ENCODE results near the gene SIGLEC11.
"Not testable (repeated sequence)": the region's sequence is repeated elsewhere in the genome, so short reads cannot be mapped to it uniquely, and the experiment has no call there.

The SIGLEC11 gene

DNA sequence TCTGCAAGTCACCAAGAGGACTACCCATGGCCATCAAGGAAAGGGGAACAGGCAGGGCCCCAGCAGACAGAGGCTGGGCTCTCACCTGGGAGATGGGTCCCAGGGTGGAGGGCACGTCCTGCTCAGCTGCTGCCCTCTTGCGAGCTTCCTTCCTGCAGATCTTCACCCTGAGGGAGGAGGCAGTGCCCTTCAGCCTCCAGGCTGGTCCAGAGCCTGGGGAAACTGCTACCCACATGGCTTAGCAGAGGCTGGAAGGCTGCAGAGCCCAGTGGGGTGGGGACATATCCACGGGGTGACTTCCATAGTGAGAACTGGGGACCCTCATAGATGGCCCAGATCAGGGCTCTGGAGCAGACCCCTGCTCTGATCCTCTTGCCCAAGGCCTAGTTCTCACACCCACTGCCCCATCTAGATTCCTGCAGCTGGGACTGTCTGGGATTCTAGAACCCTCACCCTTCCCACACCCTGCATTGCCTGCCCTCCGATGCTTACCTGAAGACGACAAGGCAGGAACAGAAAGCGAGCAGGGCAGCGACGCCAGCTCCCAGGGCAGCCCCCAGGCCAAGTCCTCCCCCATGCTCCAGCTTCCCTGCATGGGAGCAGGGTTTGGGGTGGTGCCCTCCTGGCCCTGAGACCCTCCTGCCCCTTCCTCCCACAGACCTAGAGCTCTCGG is 9.0 kb downstream of the SIGLEC11 start:
- no peak for DNase-seq (ENCODE audit: low read depth in 2 of 3, low spot score in 2 of 3)

DNA sequence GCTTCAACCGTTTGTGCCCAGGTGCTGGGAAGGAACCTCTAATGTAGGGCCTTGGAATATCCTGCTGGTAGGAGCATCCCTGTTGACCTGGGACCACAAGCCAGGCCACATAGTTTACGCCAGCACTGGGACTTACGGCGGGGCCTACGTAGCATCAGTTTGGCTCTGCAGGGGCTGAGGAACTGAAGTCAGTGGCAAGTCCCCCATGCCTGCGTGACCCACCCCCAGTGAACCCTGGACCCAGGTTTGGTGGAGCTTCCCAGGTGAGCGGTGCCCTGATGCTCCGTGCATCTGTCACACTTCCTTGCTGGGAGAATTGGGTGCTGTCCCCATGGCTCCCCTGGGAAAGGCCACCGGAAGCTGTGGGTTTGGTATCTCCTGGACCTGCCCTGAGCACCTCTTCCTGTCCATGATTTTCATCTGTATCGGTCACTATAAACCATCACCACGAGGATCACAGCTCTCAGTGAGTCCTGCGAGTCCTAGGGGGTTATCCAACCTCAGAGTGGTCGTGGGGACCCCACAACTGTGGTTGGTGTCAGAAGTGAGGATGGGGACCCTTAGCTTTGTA is 9.9 kb downstream of the SIGLEC11 start:
- no peak for DNase-seq (ENCODE audit: low read depth in 2 of 3, low spot score in 2 of 3)

DNA sequence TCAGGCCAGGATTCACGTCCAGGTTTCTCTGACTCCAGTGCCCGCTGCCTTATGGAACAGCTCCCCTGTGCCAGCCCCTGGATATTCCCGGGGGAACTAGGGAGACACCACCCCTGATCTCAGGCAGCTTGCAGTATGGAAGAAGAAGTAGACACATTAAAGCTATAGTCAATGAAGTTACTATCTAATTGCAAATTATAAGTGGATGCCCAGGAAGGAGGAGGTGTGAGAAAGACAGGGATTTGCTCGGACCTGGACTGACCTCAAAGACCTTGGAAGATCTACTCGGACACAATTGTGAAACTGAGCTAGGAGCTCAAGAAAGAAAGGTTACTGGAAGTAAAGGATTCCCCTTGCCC is 10.4 kb downstream of the SIGLEC11 start:
- no peak for DNase-seq (ENCODE audit: low read depth in 2 of 3, low spot score in 2 of 3)

DNA sequence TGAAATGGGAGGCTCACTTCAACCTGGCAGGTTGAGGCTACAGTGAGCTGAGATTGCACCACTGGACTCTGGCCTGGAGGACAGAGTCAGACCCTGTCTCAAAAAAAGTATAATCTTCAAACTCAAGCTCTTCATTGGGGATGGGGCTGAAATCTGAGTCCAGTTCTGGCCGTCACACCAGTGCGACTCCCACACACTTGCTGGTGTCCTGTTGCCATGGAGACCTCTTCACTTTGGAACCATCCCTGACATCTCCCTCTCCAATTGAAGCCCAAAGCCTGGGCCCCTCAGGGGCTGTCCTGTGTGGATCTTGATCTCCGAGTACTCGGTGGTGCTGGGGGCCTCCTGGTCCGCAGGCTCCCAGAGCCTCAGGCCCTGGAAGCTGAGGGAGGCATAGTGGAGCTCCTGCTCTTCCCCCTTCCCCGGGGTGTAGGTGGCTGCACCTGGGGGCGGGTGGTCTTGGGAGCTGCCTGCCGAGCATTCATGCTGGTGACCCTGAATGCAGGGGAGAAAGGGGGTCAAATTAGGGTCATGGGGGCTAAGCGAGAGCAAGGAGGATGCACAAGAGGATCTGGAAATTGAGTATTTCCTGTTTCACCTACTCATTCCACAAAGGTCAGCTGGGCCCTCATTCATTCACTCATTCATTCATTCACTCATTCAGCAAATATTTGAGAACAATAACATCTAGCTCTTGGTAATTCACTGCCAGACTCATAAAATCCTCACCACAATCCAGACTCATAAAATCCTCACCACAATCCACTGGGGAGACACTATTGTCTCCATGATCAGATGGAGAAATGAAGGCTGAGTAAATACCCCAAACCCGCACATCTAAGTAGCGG is 11.0 kb downstream of the SIGLEC11 start:
- no peak for DNase-seq (ENCODE audit: low read depth in 2 of 3, low spot score in 2 of 3)

DNA sequence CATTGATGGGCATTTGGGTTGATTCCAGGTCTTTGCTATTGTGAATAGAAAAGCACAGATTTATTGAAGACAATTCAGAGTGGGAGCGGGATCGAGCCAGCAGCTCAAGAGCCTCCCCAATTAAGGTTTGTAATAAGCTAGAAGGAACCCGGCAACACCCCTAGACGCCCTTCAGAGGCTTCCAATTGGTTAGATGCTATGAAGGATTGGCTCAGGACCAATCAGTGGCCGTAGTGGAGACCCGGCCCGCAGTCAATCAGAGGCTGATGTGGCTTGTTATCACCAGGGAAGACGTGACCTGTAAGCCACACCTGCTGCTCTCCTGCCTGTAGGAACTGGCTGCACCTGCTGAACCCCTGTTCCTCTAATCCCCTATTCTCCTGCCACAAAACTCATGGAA is 14.6 kb downstream of the SIGLEC11 start:
- no peak for DNase-seq (ENCODE audit: low read depth in 2 of 3, low spot score in 2 of 3)

DNA sequence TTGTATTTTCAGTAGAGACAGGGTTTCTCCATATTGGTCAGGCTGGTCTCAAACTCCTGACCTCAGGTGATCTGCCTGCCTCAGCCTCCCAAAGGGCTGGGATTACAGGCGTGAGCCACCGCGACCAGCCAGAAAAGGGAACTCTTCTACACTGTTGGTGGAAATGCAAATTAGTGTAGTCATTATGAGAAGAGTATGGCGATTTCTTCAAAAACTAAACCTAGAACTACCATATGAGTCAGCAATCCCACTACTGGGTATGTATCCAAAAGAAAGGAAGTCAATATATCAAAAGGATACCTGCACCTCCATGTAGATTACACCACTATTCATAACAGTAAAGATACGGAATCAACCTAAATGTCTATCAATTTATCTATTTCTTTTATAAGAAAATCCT is 16.4 kb downstream of the SIGLEC11 start:
- DNase-seq (ENCODE audit: low read depth in 2 of 3, low spot score in 2 of 3): not testable (repeated sequence)

DNA sequence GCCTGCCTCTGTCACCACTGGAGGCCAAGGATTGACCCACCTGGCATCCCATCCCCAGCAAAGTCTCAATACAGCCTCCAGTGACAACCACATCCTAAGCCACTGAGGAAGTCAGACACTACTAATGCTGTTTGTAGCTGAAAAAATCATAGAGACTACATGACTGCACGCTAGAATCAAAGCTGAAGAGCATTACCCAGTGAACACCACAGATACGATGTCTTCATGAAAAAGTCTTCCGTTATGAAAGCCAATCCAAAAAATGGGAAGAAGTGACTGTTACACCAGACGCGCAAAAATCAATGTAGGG is 20.5 kb downstream of the SIGLEC11 start:
- no peak for DNase-seq (ENCODE audit: low read depth in 2 of 3, low spot score in 2 of 3)

DNA sequence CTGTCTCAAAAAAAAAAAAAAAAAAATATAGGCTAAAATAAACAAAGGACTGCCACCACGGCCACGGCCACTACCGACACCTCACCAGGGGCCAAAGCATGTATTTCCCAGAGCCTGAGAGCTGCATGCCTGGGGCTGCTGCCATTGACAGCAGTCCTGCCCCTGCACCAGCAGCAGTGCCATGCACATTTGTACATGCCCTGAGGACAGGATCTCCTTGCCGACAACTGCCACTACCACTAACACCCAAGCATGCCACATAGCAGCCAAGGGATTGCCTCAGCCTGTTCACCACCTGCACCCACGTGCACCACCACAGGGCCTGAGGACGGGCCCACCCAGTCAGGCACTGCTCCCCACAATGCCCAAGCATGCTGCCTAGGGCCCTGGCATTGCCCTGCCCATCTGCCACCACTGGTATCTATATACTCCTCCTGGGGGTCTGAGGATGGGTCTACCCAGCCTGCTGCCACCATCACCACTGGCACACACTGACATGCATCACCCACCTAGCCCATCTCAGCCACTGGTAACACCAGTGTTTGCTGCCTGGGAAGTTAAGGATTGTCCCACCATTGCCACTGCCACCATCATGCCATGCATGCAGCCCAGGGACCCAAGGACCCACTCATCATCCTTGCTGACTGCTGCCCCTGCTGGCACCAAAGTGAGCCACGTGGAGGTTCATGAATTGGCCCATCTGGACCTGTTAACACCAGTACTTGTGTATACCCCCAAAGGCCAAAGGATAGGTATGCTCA is 21.1 kb downstream of the SIGLEC11 start:
- no peak for DNase-seq (ENCODE audit: low read depth in 2 of 3, low spot score in 2 of 3)

DNA sequence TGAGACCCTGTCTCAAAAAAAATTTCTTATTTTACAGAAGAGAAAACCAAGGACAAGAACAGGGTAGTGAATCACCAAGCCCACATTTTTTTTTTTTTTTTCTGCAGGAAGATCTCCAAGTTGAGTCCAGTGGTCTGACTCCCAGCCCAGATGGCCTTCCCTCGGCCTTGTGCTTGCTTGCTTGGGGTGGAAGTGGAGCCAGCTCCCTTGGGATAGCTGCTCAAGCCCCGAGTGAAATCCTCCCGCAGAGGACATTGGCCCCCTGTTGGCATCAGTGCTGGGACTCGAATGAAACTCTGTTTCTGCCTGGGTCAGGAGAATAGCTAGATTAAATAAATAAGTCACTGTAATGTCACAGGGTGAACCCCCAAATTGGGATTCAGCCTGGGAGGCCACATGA is 22.3 kb downstream of the SIGLEC11 start:
- DNase-seq (ENCODE audit: low read depth in 2 of 3, low spot score in 2 of 3): no peak

DNA sequence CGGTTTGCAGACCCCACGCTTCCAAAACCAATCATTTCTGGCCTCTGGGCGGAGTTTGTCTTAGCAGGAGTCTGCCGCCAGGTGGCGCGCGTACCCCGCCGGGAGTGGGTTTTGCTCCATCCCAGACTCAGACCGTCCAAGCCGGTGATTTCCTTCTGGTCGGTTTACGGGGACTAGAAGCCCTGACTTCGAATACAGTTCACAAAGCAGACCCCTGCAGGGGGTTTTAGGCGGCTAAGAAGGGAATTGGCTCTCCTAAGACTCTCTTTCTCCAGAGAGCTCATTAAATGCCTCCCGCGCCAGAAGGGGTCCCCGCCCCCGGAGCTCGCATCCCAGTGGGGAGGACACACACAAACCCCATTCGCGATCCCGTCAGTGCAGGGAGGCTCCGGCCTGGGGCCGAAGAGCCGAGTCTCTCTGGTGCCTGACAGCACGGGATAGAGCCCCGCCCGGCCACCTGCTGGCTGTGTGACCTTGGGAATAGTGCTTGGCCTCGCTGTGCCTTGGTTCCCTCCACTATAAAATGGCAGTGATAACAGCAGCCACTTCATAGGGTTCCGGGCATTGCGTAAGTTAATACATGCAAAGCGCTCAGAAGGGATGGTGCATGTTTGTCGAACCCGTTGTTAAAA is 23.1 kb downstream of the SIGLEC11 start:
- peak; percentile 55 to 86 (median 82) for DNase-seq (ENCODE audit: low read depth in 2 of 3, low spot score in 2 of 3)

DNA sequence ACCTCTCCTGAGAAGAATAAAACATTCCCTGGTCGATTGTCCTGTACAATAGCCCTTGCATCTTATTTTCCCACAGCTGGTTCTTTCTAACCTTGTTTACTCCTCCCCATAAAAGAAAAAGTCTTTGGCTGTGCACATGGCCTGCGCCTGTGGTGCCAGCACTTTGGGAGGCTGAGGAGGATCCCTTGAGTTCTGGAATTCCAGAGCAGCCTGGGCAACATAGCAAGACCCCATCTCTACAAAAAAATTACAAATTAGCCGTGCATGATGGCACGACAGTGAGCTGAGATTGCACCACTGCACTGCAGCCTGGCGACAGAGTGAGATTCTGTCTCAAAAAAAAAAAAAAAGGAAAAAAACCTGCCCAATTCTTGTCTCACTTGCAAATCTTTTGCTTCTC is 24.4 kb downstream of the SIGLEC11 start:
- no peak for DNase-seq (ENCODE audit: low read depth in 2 of 3, low spot score in 2 of 3)

DNA sequence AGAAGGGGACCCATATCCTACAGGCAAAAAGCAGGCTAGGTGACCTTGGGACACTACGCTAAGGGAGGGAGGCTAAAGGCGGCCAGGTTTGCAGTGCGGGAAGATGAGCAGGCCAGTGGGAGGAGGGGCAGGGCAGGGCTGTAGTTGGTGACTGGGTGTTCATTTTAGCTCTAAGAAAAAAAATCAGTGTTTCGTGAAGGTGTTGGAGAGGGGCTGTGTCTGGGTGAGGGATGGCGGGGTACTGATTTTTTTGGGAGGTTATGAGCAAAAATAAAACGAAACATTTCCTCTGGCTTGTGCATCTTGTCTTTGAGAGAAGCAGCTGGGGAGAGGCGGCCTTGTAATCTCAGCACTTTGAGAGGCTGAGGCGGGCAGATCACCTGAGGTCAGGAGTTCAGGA is 27.3 kb downstream of the SIGLEC11 start:
- DNase-seq (ENCODE audit: low read depth in 2 of 3, low spot score in 2 of 3): no peak

DNA sequence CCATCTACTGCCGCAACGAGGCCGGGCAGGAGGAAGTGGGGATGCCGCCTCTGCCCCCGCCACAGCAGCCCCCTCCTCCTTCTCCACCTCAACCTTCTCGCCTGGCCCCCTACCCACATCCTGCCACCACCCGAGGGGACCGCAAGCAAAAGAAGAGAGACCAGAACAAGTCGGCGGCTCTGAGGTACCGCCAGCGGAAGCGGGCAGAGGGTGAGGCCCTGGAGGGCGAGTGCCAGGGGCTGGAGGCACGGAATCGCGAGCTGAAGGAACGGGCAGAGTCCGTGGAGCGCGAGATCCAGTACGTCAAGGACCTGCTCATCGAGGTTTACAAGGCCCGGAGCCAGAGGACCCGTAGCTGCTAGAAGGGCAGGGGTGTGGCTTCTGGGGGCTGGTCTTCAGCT is 28.2 kb downstream of the SIGLEC11 start:
- no peak for DNase-seq (ENCODE audit: low read depth in 2 of 3, low spot score in 2 of 3)

DNA sequence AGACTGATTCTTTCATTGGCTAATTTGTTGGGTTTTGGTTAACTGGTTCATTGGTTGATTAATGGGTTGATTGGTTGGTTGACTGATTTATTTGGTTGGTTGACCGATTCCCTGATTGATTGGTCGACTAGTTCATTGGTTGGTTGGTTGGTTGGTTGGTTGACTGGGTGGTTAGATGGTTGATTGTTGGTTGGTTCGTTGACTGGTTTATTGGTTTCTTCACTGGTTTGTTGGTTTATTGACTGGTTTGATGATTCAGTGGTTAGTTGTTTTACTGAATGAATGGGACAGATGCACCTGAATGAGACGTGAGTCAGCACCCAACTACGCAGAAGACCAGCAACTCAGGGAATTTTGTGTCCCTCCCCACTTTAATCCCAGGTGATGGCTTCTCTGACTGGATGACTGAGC is 28.9 kb downstream of the SIGLEC11 start:
- no peak for DNase-seq (ENCODE audit: low read depth in 2 of 3, low spot score in 2 of 3)

DNA sequence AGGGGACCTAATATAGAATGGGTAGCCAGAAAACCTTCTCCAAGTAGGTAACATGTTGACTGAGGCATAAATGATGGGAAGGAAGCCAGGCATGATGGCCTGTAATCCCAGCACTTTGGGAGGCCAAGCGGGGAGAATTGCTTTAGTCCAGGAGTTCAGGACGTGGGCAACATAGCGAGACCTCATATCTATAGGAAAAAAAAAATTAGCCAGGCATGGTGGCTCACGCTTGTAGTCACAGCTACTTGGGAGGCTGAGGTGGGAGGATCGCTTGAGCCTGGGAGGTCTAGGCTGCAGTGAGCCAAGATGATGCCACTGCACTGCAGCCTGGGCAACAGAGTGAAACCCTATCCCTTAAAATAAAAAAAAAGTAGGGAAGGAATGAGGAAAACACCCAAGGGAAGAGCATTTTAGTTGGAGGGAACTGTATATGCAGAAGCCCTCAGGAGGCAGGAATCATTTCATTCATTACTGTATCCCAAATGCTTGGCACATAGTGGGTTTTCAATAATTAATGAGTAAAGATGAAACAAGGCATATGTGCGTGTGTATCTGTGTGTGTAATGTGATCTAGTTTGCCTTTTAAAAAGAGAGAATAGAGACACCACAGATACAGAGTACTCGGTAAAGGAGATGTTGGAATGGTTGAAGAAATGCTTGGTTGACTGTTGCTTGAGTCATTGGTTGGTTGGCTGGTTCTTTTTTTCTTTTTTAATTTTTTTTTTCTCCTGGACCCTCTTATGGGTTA is 29.5 kb downstream of the SIGLEC11 start:
- no peak for DNase-seq (ENCODE audit: low read depth in 2 of 3, low spot score in 2 of 3)

DNA sequence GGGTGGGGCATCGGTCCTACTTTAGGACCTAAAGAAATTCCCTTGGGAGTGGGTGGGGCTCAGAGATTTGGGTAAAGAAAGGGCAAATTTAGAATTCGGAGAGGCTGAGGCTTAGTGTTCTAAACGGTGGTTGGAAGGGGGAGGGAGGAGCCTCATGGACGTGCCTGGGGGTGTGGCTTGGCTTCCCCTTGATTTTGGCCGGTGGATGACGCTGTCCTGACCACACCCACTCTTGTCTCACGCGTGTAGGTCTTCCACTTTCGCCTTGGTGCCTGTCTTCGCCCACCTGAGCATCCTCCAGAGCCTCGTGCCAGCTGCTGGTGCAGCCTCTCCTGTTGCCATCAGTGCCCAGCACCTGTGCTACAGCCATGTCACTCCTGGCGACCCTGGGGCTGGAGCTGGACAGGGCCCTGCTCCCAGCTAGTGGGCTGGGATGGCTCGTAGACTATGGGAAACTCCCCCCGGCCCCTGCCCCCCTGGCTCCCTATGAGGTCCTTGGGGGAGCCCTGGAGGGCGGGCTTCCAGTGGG is 30.4 kb downstream of the SIGLEC11 start:
- no peak for DNase-seq (ENCODE audit: low read depth in 2 of 3, low spot score in 2 of 3)

DNA sequence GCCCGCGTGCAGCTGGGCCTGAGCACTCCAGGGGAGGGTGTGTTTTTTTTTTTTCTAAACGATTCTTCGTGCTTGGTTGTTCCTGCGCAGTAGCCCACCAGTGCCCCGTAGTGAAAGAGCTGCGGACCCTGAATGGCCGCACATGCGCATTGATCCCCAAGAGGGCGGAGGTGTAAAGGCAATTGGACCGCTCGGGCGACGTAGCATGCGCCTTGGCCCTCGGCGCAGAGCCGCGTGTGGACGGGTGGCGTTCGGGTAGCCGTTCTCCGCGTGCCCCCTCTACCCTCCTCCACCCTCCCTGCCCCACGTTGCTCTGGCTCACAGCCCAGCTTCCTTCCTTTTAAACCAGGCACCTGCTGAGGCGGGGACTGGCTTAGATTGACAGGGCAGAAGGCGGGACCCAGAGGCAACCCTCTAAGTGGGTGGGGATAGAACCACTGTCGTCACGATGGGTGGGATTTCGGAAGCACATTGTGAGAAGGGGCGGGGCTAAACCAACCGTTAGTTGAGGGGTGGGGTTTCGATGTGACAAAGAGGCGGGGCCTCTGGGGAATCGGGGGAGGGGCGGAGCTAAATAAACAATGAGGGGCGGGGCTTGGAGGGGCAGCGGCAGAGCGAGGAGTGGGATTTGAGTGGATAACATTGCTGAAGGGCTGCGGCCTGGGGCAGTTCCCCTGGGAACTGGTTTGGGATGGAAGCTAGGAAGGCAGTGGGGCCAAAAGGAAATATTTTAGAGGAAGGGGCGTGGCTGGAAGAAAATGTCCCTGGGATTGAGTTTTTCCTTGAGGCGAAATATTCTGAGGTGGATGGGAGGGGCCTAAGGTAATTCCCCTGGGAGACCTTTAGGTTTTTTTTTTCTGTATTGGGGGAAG is 31.1 kb downstream of the SIGLEC11 start:
- peak; percentile 67 to 81 (median 76) for DNase-seq (ENCODE audit: low read depth in 2 of 3, low spot score in 2 of 3)

DNA sequence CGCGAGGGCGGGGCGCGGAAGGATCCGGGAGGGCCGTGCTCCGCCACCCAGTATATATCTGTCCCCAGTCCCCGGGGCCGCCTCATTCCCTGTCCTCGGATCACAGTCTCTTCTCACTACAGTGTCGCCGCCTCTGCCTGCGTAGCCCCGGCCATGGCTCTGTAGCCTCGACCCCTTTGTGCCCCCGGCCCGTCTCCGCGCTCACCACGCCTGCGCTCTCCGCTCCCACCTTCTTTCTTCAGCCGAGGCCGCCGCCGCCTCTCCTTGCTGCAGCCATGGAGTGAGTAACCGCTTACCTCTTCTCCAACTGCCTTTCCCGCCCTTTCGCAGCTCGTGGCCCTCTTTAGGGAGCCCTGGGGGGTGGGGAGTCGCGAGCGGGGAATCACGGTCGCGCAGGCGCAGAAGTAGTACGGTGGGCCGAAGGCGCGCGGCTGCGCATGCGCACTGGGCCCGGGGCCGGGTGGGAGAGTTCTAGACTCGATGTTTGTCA is 31.8 kb downstream of the SIGLEC11 start, which contains the start of the genes ATF5 and NUP62:
ATF5 (plus strand) TSS at position 85 of the 490 bp plus-strand sequence. CDS start 1,646 bp downstream, outside the sequence.
NUP62 (minus strand) TSS at position 384 of the 490 bp plus-strand sequence. CDS start 19,697 bp downstream, outside the sequence.
- DNase-seq (ENCODE audit: low read depth in 2 of 3, low spot score in 2 of 3): peak; percentile 88 to 95 (median 92)
